Peyer's patch (tissue), 4 donors: ENCODE measurements around the gene TGFBR1.

ENCODE experiments used
- POLR2A ChIP-seq, 2 donors: fragments of 450-650 bp; IDR thresholded peaks; one replicate each; pipeline ENCODE4 v1.5.1; 2017; ENCODE audit warnings: antibody characterized with exemption in 2 of 2, mild to moderate bottlenecking in 2 of 2, moderate library complexity in 2 of 2
- TF ChIP-seq, protein P1 (sequence below), 6 experiments: fragments of 450-650 bp in 4 of 6; fragments of 200-600 bp in 2 of 6; sonication (generic) in 1 of 6; IDR thresholded peaks; one replicate each; pipeline ENCODE4 v1.5.1; 2017 to 2019; ENCODE audit warnings: antibody characterized with exemption in 6 of 6, mild to moderate bottlenecking in 3 of 6, moderate library complexity in 1 of 6

DNA sequence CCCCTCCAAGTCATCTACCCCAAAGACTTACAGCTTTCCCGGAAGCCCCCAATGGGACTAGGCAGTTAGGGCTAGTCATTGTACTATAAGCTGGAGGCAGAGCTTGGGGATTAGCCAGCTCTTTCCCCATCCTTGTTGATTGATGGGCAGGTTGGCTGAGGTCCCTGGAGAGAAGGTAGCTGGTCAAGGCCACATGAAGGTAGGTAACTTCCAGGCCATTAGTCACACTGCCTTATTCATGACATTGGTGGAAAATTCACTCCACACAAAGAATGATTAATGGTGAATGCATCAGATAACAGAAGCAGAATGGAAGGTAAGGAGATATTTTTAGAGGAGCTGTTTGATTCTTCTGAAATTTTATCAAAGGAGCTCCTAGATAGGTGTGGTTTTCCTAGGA lies 49.5 kb upstream of the TGFBR1 start:
- TF ChIP-seq POLR2A (IDR thresholded peaks at IDR 0.05): no peak
- TF ChIP-seq, protein P1, sequence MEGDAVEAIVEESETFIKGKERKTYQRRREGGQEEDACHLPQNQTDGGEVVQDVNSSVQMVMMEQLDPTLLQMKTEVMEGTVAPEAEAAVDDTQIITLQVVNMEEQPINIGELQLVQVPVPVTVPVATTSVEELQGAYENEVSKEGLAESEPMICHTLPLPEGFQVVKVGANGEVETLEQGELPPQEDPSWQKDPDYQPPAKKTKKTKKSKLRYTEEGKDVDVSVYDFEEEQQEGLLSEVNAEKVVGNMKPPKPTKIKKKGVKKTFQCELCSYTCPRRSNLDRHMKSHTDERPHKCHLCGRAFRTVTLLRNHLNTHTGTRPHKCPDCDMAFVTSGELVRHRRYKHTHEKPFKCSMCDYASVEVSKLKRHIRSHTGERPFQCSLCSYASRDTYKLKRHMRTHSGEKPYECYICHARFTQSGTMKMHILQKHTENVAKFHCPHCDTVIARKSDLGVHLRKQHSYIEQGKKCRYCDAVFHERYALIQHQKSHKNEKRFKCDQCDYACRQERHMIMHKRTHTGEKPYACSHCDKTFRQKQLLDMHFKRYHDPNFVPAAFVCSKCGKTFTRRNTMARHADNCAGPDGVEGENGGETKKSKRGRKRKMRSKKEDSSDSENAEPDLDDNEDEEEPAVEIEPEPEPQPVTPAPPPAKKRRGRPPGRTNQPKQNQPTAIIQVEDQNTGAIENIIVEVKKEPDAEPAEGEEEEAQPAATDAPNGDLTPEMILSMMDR (IDR thresholded peaks at IDR 0.05): no peak
